GM12892 (cell line): Measurements from ENCODE around the gene NAPSA.

Source experiments
- POLR2A ChIP-seq: IDR thresholded peaks from 2 replicates; pipeline ENCODE4 v1.6.1; 2011; ENCODE audit warnings: low read depth, low read length, control low read depth
- POLR2AphosphoS5 ChIP-seq: IDR thresholded peaks from 2 replicates; pipeline ENCODE4 v1.6.1; 2011; ENCODE audit warnings: low read depth, low read length, control low read depth
- TAF1 ChIP-seq: IDR thresholded peaks from 2 replicates; pipeline ENCODE4 v1.6.1; 2011; ENCODE audit warnings: low read depth, mild to moderate bottlenecking, control low read depth, low read length, borderline replicate concordance

- TF ChIP-seq TAF1: no peak
- TF ChIP-seq POLR2A: no peak
- TF ChIP-seq POLR2AphosphoS5: no peak
These were observed 44.7 kb upstream of the NAPSA start for GRCh38 chr19:50410109-50410508.
